HCEC 1CT (cell line): ENCODE measurements around the gene RPP40.
"Not testable (repeated sequence)": the region's sequence is repeated elsewhere in the genome, so short reads cannot be mapped to it uniquely, and the experiment has no call there.

Experiments used
- DNase-seq: peaks from one replicate; pipeline ENCODE4 v3.0.0-alpha.2; 2017

Gene RPP40

GRCh38 chr6:5003604-5004372 lies at the start of gene RPP40:
Gene RPP40 (minus strand): TSS chr6:5004037. CDS start chr6:5004002, 35 bp downstream.
- DNase-seq = peak; percentile 96

DNA sequence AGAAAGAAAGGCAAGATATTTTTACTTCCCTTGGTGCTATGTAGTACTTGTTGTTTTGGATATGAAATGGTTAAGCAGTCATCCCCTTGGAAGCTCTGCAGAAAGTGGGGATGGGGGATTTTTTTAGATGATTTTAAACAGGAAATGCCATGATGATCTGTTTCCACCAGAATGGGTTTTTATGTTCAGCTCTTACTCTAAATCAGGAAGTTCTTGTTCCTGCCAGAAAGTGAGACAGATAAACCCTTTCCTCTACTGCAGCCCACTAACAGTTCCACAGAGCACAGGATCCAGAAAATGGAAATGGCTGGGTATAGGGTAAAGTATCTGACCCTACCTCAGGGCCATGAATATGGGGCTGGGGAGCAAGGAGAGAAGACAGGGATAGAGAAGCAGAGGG lies 49.2 kb upstream of the RPP40 start:
- peak; percentile 17 for DNase-seq

DNA sequence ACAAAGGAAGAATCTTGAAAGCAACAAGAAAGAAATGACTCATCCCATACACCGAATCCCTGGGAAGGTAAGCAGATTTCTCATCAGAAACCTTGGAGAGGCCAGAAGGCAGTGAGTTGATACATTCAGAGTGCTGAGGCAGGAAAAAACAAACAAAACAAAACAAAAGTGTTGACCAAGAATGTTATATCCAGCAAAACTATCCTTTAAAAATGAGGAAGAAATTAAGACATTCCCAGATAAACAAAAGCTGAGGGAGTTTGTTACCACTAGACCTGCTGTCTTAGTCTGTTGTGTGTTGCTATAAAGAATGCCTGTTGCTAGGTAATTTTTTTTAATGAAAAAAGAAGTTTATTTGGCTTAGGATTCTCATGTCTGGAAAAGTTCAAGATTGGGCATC lies 47.6 kb upstream of the RPP40 start:
- no peak for DNase-seq

DNA sequence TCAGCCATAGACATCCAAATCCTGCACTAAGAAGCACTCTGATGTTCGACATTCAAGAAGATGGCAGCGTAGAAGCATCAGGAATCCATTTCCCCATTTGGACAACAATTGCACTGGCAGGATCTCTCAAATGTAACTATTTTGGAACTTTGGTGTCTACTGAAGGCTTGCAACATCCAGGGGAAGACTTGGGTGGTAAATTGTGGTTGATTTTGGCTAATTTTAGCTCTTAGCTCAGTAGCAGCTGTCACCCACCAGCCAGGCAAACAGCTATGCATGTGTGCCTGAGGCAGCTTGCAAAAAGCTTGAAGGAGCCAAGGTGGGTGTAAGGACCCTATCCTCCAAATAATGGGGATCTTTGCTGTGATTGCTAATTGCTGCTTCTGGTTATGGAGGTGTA lies 46.2 kb upstream of the RPP40 start:
- DNase-seq = no peak

- no peak for DNase-seq
Observed at GRCh38 chr6:5046430-5046829, 42.6 kb upstream of the RPP40 start.

DNA sequence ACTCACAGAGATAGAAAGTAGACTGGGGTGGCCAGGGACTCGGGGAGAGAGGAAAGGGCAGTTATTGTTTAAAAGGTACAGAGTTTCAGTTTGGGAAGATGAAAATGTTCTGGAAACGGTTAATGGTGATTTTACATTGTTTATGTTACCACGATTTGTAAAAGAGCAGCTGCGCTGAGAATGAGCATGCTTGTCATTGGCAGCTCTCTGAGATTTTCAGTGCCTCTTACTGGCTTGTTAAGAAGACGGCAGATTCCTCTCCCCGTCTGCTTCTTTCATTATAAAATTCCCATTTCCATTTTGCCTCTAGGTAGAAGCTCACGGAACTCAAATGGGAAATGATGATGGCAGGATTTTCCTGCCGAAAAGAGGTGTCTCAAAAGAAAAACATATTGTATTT lies 41.6 kb upstream of the RPP40 start:
- DNase-seq = no peak

DNA sequence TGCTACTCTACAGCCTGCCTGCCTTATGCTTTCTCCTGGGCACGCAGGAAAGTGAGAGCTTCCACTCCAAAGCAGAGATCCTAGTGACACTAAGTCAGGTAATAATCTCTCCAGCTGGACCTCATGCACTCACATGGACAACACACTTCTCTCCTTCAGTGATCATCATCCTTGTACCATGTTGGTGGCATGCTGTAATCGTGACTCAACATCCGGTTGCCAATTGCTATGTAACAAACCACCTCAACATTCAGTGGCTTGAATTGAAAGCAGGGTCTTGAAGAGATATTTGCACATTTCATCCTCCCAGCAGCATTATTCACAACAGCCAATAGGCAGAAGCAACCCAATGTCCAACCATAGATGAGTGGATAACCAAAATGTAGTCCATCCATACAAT lies 41.0 kb upstream of the RPP40 start:
- no peak for DNase-seq

GRCh38 chr6:5042436-5042835 lies 38.6 kb upstream of the RPP40 start:
- no peak for DNase-seq

DNA sequence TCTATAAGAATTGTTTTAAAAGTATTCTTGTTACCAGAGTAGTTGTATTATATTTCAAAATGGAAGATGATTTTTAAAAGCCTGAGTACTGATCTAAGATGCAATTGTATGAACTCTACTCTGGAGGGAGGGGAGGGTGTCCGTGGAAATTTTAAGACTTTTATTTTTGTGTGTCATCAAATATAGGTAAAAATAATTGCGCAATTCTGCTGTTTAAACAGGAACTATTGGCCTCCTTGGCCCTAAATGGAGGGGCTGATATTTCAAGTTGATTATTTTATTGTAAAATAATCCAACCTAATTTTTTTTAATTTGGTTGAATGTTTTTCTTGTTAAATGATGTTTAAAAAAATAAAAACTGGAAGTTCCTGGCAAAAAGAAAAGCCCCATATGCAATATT lies 38.1 kb upstream of the RPP40 start:
- no peak for DNase-seq

DNA sequence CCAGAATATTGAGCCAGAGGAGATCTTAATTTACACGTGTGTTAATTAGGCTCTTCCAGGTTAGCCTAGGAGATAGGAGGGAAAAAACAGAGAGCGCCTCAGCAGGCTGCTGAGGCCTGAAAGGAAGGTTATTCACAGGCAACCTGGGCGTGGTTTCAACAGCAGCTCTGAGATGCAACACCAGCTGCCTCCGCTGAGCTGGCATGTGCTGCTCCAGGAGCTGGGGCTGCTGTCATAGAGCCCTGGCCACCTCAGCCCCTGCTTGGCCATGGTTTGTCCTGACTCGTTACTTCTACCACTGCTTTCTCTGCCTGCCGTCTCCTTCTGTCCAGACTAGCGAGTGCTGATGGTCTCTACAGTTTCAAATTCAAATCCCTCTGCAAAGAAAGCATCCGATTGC lies 32.4 kb upstream of the RPP40 start:
- DNase-seq = peak; percentile 2

DNA sequence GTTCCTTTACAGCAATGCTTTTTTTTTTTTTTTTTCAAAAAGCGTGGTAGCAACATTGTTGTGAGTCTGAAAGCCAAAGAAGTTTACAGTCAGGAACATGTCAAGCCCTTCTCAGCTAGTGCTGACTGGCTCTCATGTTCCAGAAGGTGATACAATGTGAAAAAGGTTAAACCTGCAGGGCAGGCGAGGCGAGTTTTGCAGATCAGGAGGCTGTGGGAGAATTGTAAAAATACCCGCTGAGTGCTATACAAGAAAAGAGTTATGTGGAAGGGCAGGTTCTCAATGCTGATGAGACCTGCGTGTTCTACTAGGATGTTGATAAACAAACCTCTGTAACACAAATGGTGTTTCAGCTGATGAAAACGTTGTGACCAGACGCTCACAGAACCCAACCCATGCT lies 30.9 kb upstream of the RPP40 start:
- no peak for DNase-seq

GRCh38 chr6:5034328-5034727 lies 30.5 kb upstream of the RPP40 start:
- DNase-seq = no peak

DNA sequence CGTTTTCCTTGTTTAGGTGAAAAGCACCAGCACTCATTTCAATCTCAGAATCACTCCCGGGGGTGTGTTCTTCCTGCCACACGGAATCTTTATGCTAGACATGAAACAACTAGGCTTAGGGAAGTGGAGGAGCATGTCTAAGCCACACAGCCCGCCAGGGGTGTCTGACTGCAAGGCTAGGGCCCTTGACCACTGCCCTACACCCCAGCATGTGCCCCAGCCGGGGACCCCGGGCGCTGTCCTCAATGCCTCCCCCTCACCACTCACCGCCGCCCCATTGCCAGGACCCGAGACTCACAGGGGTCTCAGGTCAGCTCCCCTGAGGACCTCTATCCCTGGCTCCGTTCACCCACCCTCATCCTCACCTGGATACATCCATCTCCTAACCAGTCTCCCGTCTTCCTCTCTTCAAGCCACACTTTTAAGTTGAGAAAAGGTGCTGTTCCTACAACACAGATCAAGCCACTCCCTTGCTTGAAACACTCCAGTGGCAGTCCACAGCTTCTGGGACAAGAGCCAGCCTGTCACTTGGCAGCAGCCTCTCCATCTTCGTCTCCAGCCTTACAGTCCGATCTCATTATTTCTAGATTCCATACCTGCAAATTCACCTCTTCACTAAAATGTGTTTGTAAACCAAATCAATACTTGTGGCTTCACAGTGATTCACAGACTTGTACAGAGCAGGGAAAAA lies 29.5 kb upstream of the RPP40 start:
- DNase-seq = not testable (repeated sequence)

- peak; percentile 50 for DNase-seq
Observed at GRCh38 chr6:5032706-5033105, 28.9 kb upstream of the RPP40 start.

DNA sequence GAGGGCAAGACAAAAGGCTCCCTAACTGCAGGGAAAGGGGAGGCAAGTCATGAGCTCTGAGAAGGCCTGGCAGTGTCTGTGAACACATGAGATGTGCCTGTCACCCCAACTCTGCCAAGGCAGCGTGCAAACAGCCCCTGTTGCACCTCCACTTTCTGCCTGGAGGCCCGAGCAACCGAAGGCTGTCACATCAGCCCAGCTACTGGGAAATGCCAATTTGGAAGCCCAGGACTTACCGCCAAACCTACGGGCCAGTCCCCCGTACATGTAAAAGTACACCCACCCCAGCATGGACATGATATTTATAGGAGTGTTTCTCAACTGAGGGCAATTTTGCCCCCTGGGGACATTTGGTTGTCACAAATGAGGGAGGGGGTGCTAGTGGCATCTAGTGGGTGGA lies 27.3 kb upstream of the RPP40 start:
- DNase-seq = no peak

DNA sequence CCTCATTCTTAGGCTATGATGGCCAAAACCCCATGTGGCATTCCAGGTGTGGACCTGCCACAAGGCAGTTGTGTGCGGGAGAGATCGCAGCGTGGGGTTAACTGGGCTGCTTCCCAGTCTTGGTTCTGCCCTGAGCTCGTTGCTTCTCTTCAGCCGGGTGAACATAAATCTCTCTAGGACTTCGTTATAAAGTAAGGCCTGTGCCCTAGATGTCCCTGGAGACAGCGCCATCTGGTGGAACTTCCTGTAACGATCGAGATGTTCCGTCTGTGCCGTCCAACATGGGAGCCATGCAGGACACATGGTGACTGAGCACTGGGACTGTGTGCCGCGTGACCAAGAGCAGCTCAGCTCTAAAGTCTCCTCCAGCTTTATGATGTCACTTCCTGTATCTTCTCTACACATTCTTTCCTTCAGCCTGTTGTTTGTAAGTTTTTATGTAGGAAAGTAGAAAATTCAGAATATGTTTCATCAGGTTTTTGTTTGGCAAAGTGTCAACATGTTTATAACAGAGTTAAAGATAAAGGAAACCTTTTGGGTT lies 26.8 kb upstream of the RPP40 start:
- DNase-seq = peak; percentile 57

GRCh38 chr6:5029609-5030008 lies 25.8 kb upstream of the RPP40 start:
- no peak for DNase-seq

GRCh38 chr6:5028921-5029320 lies 25.1 kb upstream of the RPP40 start:
- no peak for DNase-seq

DNA sequence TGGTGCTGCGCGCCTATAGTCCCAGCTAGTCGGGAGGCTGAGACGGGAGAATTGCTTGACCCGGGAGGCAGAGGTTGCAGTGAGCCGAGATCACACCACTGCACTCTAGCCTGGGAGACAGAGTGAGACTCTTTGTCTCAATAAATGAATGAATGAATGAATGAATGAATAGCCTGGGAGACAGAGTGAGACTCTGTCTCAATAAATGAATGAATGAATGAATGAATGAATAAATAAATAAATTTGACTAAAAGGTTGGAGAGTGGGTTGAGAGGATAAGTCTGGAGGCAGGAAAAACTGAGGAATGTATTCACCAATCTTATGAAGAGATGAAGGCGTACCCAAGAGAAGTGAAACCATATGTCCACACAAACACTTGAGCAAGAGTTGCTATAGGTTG lies 24.5 kb upstream of the RPP40 start:
- DNase-seq = no peak

- DNase-seq = peak; percentile 23
Observed at GRCh38 chr6:5025911-5026819, 22.3 kb upstream of the RPP40 start.

- DNase-seq = no peak
Observed at GRCh38 chr6:5023923-5024322, 20.1 kb upstream of the RPP40 start.

- no peak for DNase-seq
Observed at GRCh38 chr6:5020142-5020541, 16.3 kb upstream of the RPP40 start.

GRCh38 chr6:5014072-5014561 lies 10.3 kb upstream of the RPP40 start:
- no peak for DNase-seq
